ENCODE measurements around the gene NDFIP2.
"Not testable (repeated sequence)": the region's sequence is repeated elsewhere in the genome, so short reads cannot be mapped to it uniquely, and the experiment has no call there.

The NDFIP2 gene

DNA sequence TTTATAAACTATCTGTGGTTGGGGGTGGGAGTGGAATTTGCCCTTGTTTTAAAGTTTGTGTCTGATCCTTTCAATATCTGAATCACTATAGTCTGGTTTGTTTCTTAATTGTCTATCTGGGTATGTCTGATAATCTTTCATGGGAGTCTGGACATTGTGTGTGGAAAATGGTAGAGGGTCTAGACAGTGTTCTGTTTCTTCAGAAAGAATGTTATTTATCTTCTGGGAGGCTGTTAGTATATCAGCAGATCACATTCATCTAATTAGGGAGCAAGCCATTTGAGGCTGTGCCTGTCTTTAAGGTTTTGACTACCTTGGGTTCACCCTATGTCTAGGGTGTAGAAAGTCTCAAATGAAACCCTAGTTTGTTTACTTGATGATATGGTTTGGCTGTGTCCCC lies 110.5 kb downstream of the NDFIP2 start:
- DNase-seq (ENCODE audit: low read depth, low spot score), result no peak

DNA sequence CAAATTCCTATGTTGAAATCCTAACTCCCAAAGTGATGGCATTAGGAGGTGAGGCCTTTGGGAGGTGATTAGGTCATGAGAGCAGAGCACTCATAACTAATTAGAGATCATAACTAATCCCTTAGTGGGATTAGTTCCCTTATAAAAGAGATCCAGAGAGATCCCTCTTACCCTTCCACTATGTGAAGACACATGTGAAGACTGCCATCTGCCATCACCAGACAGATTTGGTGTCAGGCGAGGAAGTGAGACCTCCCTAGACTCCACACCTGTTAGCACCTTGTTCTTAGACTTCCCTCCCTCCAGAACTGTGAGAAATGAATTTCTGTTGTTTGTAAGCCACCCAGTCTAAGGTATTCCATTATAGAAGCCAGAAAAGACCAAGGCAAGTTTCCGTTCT lies 112.2 kb downstream of the NDFIP2 start:
- no peak for DNase-seq (ENCODE audit: low read depth, low spot score)

DNA sequence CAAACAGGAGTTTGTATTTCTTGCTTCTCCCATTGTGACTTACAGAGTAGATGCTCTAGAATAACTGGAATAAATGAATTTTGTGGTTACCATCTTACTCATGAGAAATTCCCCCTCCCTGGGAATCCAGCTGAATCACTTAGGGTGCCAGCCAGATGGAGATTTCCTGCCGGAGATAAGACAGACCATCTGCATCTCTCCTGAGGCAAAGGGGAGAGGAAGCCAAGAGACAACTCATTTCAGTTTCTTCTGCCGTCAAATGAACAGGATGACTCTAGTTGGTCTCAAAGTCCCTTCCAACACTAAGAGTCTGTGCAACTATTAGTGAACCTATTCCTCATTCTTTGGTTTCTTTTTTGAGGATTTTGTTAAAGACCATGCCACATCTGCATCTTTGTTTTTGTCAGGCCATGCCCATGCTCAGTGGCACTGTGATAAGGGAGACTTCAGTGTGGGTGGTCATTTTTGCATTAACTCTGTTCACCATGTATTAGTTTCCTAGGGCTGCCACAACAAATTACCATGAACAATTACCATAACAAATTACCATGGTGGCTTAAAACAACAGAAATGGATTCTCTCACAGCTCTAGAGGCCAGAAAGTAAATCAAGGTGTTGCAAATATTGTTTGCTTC lies 112.8 kb downstream of the NDFIP2 start:
- peak; percentile 51 for DNase-seq (ENCODE audit: low read depth, low spot score)

DNA sequence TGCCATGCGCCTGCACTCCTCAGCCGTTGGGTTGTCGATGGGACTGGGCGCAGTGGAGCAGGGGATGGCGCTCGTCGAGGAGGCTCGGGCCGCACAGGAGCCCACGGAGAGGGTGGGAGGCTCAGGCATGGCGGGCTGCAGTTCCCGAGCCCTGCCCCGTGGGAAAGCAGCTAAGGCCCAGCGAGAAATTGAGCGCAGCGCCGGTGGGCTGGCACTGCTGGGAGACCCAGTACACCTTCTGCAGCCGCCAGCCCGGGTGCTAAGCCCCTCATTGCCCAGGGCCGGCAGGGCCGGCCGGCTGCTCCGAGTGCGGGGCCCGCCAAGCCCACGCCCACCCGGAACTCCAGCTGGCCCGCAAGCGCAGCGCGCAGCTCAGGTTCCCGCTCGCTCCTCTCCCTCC lies 119.2 kb downstream of the NDFIP2 start:
- DNase-seq (ENCODE audit: low read depth, low spot score), result not testable (repeated sequence)

DNA sequence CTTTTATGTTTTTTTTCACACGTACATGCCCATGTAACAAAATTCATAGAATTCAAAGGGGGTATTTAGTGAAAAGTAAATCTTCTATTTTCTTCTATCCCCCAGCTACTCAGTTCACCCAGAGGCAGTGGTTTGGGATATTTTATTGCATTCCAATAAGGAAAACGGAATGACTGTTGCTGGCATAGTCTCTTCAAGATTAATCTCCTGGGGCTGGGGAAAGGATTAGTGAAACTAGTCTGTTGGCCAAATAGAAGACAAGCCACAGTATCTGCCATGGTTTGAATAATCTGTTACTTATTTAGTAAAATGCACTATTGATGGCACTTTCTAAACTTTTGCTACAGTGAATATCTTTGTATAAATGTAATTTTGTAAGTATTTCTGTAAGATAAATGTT lies 122.0 kb downstream of the NDFIP2 start:
- no peak for DNase-seq (ENCODE audit: low read depth, low spot score)

DNA sequence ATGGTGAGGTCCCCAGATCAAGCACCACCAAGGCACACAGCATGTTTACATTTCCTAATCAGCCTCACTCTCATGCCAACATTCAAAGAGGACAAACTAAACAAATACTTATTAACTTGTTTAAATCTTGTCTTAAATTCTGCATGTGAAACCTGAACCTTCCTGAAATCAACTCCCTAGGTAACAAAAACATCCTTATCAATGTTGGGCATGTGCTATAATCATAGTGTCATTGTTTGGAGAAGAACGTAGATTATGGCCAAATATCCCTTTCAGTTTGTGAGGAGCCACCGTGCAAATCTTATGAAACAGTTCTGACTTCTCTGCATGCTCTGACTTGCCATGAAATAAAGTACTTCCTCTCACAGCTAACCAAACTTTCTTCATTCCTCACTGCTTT lies 123.8 kb downstream of the NDFIP2 start:
- DNase-seq (ENCODE audit: low read depth, low spot score), result no peak
